Coronary artery (tissue), 2 donors: ENCODE results near the gene GRIK2.

Experiments used
- DNase-seq: peaks from one replicate; pipeline ENCODE4 v3.0.0-alpha.2; 2017; ENCODE audit warnings: low spot score
- H3K27ac ChIP-seq, 2 donors: fragments of 200-600 bp; sonication (generic); one replicate each; pipeline ENCODE4 v1.5.1; 2016 to 2019
- H3K4me3 ChIP-seq: fragments of 200-600 bp; sonication (generic); 2 replicates; pipeline ENCODE4 v1.5.1; 2016; ENCODE audit warnings: mild to moderate bottlenecking, moderate library complexity
- TF ChIP-seq, protein P1 (sequence below): fragments of 200-600 bp; sonication (generic); IDR thresholded peaks from one replicate; pipeline ENCODE4 v1.5.1; 2019; ENCODE audit warnings: antibody characterized with exemption

The GRIK2 gene

DNA sequence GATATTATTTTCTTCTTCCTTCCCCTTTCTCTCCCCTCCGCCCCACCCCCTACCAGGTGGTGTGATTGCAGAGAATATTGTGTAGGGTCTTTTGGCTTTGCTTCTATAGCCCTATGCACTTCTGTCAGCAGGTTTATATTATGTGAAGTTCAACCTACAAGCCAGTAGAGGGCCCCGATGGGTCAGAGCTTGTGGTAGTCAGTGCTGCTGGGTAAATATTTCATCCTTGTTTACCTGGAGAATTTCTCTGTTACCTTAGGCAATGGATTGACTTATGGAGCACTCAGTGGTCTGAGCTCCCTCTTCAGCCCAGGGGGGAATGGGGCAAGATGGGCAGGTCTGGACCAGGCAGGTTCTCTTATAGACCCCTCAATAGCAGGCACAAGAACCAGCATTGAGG, 720.9 kb downstream of the GRIK2 start:
- H3K4me3 ChIP-seq = no peak overlapping the region
- no peak overlapping the region for H3K27ac ChIP-seq
- DNase-seq = no peak
- TF ChIP-seq, protein P1, sequence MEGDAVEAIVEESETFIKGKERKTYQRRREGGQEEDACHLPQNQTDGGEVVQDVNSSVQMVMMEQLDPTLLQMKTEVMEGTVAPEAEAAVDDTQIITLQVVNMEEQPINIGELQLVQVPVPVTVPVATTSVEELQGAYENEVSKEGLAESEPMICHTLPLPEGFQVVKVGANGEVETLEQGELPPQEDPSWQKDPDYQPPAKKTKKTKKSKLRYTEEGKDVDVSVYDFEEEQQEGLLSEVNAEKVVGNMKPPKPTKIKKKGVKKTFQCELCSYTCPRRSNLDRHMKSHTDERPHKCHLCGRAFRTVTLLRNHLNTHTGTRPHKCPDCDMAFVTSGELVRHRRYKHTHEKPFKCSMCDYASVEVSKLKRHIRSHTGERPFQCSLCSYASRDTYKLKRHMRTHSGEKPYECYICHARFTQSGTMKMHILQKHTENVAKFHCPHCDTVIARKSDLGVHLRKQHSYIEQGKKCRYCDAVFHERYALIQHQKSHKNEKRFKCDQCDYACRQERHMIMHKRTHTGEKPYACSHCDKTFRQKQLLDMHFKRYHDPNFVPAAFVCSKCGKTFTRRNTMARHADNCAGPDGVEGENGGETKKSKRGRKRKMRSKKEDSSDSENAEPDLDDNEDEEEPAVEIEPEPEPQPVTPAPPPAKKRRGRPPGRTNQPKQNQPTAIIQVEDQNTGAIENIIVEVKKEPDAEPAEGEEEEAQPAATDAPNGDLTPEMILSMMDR = no peak

- TF ChIP-seq, protein P1 = no peak
- Histone ChIP-seq H3K4me3 (no peak overlapping the region), H3K27ac (no peak overlapping the region)
- no peak for DNase-seq
These were observed 722.4 kb downstream of the GRIK2 start for GRCh38 chr6:102115911-102116310.

- TF ChIP-seq, protein P1 = no peak
- H3K4me3 ChIP-seq = no peak overlapping the region
- H3K27ac ChIP-seq = no peak overlapping the region
- DNase-seq = no peak
These were observed 724.5 kb downstream of the GRIK2 start for GRCh38 chr6:102118034-102118433.
